H9 (cell line): ENCODE measurements around the gene ARHGEF39. TPM values are rescaled to one million over a fixed set of nuclear protein-coding genes. Genes with fewer than 3 reads are reported as not detected.

Source experiments
- DNase-seq: peaks from one replicate; pipeline ENCODE4 v3.0.0-alpha.2; 2017
- H2AFZ ChIP-seq: one replicate; pipeline ENCODE4 v1.6.1; 2013; ENCODE audit warnings: mild to moderate bottlenecking, low read length, control low read depth, moderate library complexity
- H2AK5ac ChIP-seq: 2 replicates; pipeline ENCODE4 v1.6.1; 2013; ENCODE audit warnings: low read length, control low read depth, mixed read lengths; ENCODE audit not compliant: insufficient read length
- H2BK120ac ChIP-seq: one replicate; pipeline ENCODE4 v1.6.1; 2013; ENCODE audit warnings: low read depth, mild to moderate bottlenecking, low read length, control low read depth, inconsistent platforms; ENCODE audit not compliant: poor library complexity, severe bottlenecking
- H2BK12ac ChIP-seq: 2 replicates; pipeline ENCODE4 v1.6.1; 2013; ENCODE audit warnings: low read length, control low read depth, mixed read lengths, low read depth; ENCODE audit not compliant: insufficient read length
- H2BK15ac ChIP-seq: 2 replicates; pipeline ENCODE4 v1.6.1; 2013; ENCODE audit warnings: low read depth, low read length, control low read depth
- H2BK20ac ChIP-seq: one replicate; pipeline ENCODE4 v1.6.1; 2013; ENCODE audit warnings: low read depth, mild to moderate bottlenecking, low read length, control low read depth, inconsistent platforms; ENCODE audit not compliant: poor library complexity, severe bottlenecking
- H2BK5ac ChIP-seq: 2 replicates; pipeline ENCODE4 v1.6.1; 2013; ENCODE audit warnings: low read length, control low read depth, mixed read lengths; ENCODE audit not compliant: insufficient read length
- H3K14ac ChIP-seq: 2 replicates; pipeline ENCODE4 v1.6.1; 2013; ENCODE audit warnings: low read length, control low read depth; ENCODE audit not compliant: insufficient read depth
- H3K18ac ChIP-seq: 2 replicates; pipeline ENCODE4 v1.6.1; 2013; ENCODE audit warnings: low read depth, mild to moderate bottlenecking, mixed read lengths, low read length, control low read depth; ENCODE audit not compliant: insufficient read length
- H3K23ac ChIP-seq: 2 replicates; pipeline ENCODE4 v1.6.1; 2013; ENCODE audit warnings: low read length, control low read depth, mixed read lengths, low read depth; ENCODE audit not compliant: insufficient read length
- H3K23me2 ChIP-seq: 2 replicates; pipeline ENCODE4 v1.6.1; 2013; ENCODE audit warnings: low read depth, mild to moderate bottlenecking, mixed read lengths, low read length, control low read depth; ENCODE audit not compliant: insufficient read length, poor library complexity, severe bottlenecking
- H3K27ac ChIP-seq: 2 replicates; pipeline ENCODE4 v1.5.1; 2013; ENCODE audit warnings: low read length, control low read depth, mixed read lengths, low read depth; ENCODE audit not compliant: insufficient read length
- H3K27me3 ChIP-seq: 2 replicates; pipeline ENCODE4 v1.6.1; 2013; ENCODE audit warnings: low read length, control low read depth, inconsistent platforms; ENCODE audit not compliant: insufficient read depth
- H3K4ac ChIP-seq: 2 replicates; pipeline ENCODE4 v1.6.1; 2013; ENCODE audit warnings: low read depth, mild to moderate bottlenecking, control low read depth, inconsistent platforms, low read length, moderate library complexity
- H3K4me1 ChIP-seq: 2 replicates; pipeline ENCODE4 v1.6.1; 2013; ENCODE audit warnings: low read length, control low read depth, inconsistent platforms; ENCODE audit not compliant: insufficient read depth
- H3K4me2 ChIP-seq: 2 replicates; pipeline ENCODE4 v1.6.1; 2013; ENCODE audit warnings: low read length, control low read depth, mixed read lengths; ENCODE audit not compliant: insufficient read length, insufficient read depth
- H3K56ac ChIP-seq: 2 replicates; pipeline ENCODE4 v1.6.1; 2013; ENCODE audit warnings: low read depth, mild to moderate bottlenecking, mixed read lengths, low read length, control low read depth; ENCODE audit not compliant: insufficient read length
- H3K79me1 ChIP-seq: 2 replicates; pipeline ENCODE4 v1.6.1; 2013; ENCODE audit warnings: low read depth, mild to moderate bottlenecking, moderate library complexity, low read length, control low read depth, inconsistent platforms; ENCODE audit not compliant: insufficient read depth, poor library complexity, severe bottlenecking
- H3K79me2 ChIP-seq: 2 replicates; pipeline ENCODE4 v1.6.1; 2013; ENCODE audit warnings: low read length, control low read depth, inconsistent platforms; ENCODE audit not compliant: insufficient read depth
- H3K9ac ChIP-seq: 2 replicates; pipeline ENCODE4 v1.6.1; 2013; ENCODE audit warnings: low read length, control low read depth, mixed read lengths; ENCODE audit not compliant: insufficient read length; ENCODE audit errors: extremely low read depth
- H3K9me3 ChIP-seq: one replicate; pipeline ENCODE4 v1.6.1; 2013; ENCODE audit warnings: low read depth, low read length, inconsistent platforms; ENCODE audit not compliant: control insufficient read depth
- H3T11ph ChIP-seq: one replicate; pipeline ENCODE4 v1.6.1; 2013; ENCODE audit warnings: mild to moderate bottlenecking, low read length, control low read depth, inconsistent platforms
- H4K20me1 ChIP-seq: one replicate; pipeline ENCODE4 v1.6.1; 2013; ENCODE audit not compliant: control insufficient read depth, insufficient read length, insufficient read depth
- H4K5ac ChIP-seq: 2 replicates; pipeline ENCODE4 v1.6.1; 2013; ENCODE audit warnings: low read depth, mild to moderate bottlenecking, mixed read lengths, low read length, control low read depth; ENCODE audit not compliant: insufficient read length
- H4K8ac ChIP-seq: replicated peaks from 2 replicates; pipeline ENCODE4 v1.6.1; 2013; ENCODE audit warnings: low read length, control low read depth, mixed read lengths, low read depth; ENCODE audit not compliant: insufficient read length
- H4K91ac ChIP-seq: 2 replicates; pipeline ENCODE4 v1.6.1; 2013; ENCODE audit warnings: low read depth, mild to moderate bottlenecking, moderate library complexity, mixed read lengths, low read length, control low read depth; ENCODE audit not compliant: insufficient read length
- H3K27ac Mint-ChIP-seq, 3 experiments: 2 replicates in 2 of 3; 3 replicates in 1 of 3; pipeline ENCODE4 v1.8.0; 2020 to 2021; ENCODE audit warnings: mixed read lengths in 3 of 3, mild to moderate bottlenecking in 1 of 3, moderate library complexity in 1 of 3
- H3K27me3 Mint-ChIP-seq: 2 replicates; pipeline ENCODE4 v1.8.0; 2021; ENCODE audit warnings: low read depth, mild to moderate bottlenecking, moderate library complexity, mixed read lengths
- H3K36me3 Mint-ChIP-seq, 3 experiments: 2 replicates in 2 of 3; 3 replicates in 1 of 3; pipeline ENCODE4 v1.8.0; 2020 to 2021; ENCODE audit warnings: low read depth in 3 of 3, mixed read lengths in 3 of 3; ENCODE audit not compliant: insufficient read depth in 1 of 3
- H3K4me1 Mint-ChIP-seq, 2 experiments: 2 replicates each; pipeline ENCODE4 v1.8.0; 2020; ENCODE audit warnings: mixed read lengths in 2 of 2
- H3K4me3 Mint-ChIP-seq, 2 experiments: 2 replicates in 1 of 2; 3 replicates in 1 of 2; pipeline ENCODE4 v1.8.0; 2020 to 2021; ENCODE audit warnings: mild to moderate bottlenecking in 2 of 2, mixed read lengths in 2 of 2, moderate library complexity in 1 of 2
- H3K9me3 Mint-ChIP-seq, 2 experiments: 2 replicates in 1 of 2; 3 replicates in 1 of 2; pipeline ENCODE4 v1.8.0; 2020; ENCODE audit warnings: mild to moderate bottlenecking in 2 of 2, mixed read lengths in 2 of 2, moderate library complexity in 1 of 2
- CTCF ChIP-seq: fragments of 200-600 bp; sonication (generic); conservative IDR thresholded peaks from 3 replicates; pipeline ENCODE4 v1.8.0; 2021; ENCODE audit warnings: antibody characterized with exemption, mild to moderate bottlenecking
- WGBS: extraction: QIAGEN DNeasy Blood & Tissue Kit; methylation state at CpG from one replicate; pipeline ENCODE4 v1.1.7; 2013; ENCODE audit warnings: missing lambda C conversion rate, low lambda C conversion rate, mixed read lengths; ENCODE audit not compliant: insufficient read length; ENCODE audit errors: extremely low coverage; 5-methylcytosine and 5-hydroxymethylcytosine counted together
- total RNA-seq: library from RNA; stranded (reverse); gene quantifications from 2 replicates; pipeline ENCODE4 v1.2.1, GENCODE V29; 2021

Gene ARHGEF39
- total RNA-seq, 1 experiment from 2014 or later = 24.4 TPM

GRCh38 chr9:35679091-35679490 lies 14.1 kb upstream of the ARHGEF39 start:
- H3K18ac ChIP-seq = no peak overlapping the region
- no peak overlapping the region for H3K4ac ChIP-seq
- H2BK5ac ChIP-seq = no peak overlapping the region
- no peaks in the 10 kb centered on the region; the same call in none of the 2 replicates for H3K4me1 ChIP-seq
- no peak overlapping the region for H3T11ph ChIP-seq
- Mint-ChIP-seq H3K9me3 (no peaks in the 10 kb centered on the region), H3K27me3 (peaks cover 27% of the 10 kb centered on the region), H3K4me1 (peaks cover 22 to 33% of the 10 kb centered on the region in 2 experiments), H3K4me3 (no peak overlapping the region), H3K27ac (no peak overlapping the region; a peak in 1 of 7 replicates), H3K36me3 (peaks cover 19 to 24% (median 24%) of the 10 kb centered on the region in 3 experiments; a peak in 6 of 7 replicates)
- H2AK5ac ChIP-seq = no peak overlapping the region
- WGBS = no CpG with 5 or more reads among the region's 5 CpGs
- H2BK15ac ChIP-seq = no peak overlapping the region
- no peak overlapping the region for H3K9ac ChIP-seq
- H3K4me2 ChIP-seq = no peak overlapping the region
- no peak overlapping the region for H4K8ac ChIP-seq
- H3K9me3 ChIP-seq = no peaks in the 10 kb centered on the region
- no peak overlapping the region for H3K14ac ChIP-seq
- no peak overlapping the region for H4K5ac ChIP-seq
- no peak for DNase-seq
- H3K79me1 ChIP-seq = no peaks in the 10 kb centered on the region
- H2BK120ac ChIP-seq = no peak overlapping the region
- no peak overlapping the region for H3K56ac ChIP-seq
- no peaks in the 10 kb centered on the region for H3K79me2 ChIP-seq
- no peak overlapping the region for H3K27ac ChIP-seq
- H2BK20ac ChIP-seq = no peak overlapping the region
- peaks cover 2% of the 10 kb centered on the region; the same call in 1 of the 2 replicates for H3K27me3 ChIP-seq
- no peak overlapping the region for H3K23ac ChIP-seq
- H4K91ac ChIP-seq = no peak overlapping the region
- H4K20me1 ChIP-seq = no peaks in the 10 kb centered on the region
- H3K23me2 ChIP-seq = no peaks in the 10 kb centered on the region
- no peak for TF ChIP-seq CTCF
- H2AFZ ChIP-seq = no peak overlapping the region
- no peak overlapping the region for H2BK12ac ChIP-seq
